Measurements from ENCODE around the gene ZNF69.
"Not testable (repeated sequence)": the region's sequence is repeated elsewhere in the genome, so short reads cannot be mapped to it uniquely, and the experiment has no call there.

ZNF69 gene

GRCh38 chr19:11887611-11888531 is at the start of gene ZNF69:
TSS of gene ZNF69 (plus strand) at chr19:11887782. CDS start at chr19:11887924, 142 bp downstream.
- no peak for DNase-seq (ENCODE audit: low spot score)

- no peak for DNase-seq (ENCODE audit: low spot score)
These were observed 43.9 kb upstream of the ZNF69 start for GRCh38 chr19:11843722-11844121.

- not testable (repeated sequence) for DNase-seq (ENCODE audit: low spot score)
These were observed 40.0 kb upstream of the ZNF69 start for GRCh38 chr19:11847615-11848014.

DNA sequence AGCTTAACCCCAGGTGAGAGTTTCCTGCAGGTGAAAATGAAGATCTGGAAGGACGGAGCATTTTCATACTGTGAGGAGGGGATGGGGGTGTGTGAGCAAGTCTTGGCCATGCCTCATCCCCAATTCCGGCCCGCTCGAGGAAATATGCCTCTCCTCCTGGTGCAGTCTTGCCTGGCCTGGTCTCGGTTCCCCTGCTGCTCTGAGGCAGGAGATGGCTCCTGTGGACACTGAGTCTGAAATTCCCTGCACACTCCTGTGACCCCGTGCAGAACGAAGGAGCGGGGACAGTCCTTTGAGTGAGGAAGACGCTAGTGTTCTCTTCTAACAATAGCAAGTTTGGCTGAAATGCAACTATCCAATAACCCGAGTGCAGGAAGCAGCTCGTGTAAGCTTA is 39.4 kb upstream of the ZNF69 start:
- no peak for DNase-seq (ENCODE audit: low spot score)

GRCh38 chr19:11848594-11849469 is 38.8 kb upstream of the ZNF69 start, which contains the start of gene ZNF439:
TSS of gene ZNF439 (plus strand) at chr19:11848726. CDS start at chr19:11848868, 142 bp downstream.
- DNase-seq (ENCODE audit: low spot score): peak; percentile 43

- not testable (repeated sequence) for DNase-seq (ENCODE audit: low spot score)
These were observed 37.3 kb upstream of the ZNF69 start for GRCh38 chr19:11850289-11850688.

GRCh38 chr19:11853358-11853757 is 34.2 kb upstream of the ZNF69 start:
- no peak for DNase-seq (ENCODE audit: low spot score)

- DNase-seq (ENCODE audit: low spot score): no peak
These were observed 30.9 kb upstream of the ZNF69 start for GRCh38 chr19:11856596-11857250.

DNA sequence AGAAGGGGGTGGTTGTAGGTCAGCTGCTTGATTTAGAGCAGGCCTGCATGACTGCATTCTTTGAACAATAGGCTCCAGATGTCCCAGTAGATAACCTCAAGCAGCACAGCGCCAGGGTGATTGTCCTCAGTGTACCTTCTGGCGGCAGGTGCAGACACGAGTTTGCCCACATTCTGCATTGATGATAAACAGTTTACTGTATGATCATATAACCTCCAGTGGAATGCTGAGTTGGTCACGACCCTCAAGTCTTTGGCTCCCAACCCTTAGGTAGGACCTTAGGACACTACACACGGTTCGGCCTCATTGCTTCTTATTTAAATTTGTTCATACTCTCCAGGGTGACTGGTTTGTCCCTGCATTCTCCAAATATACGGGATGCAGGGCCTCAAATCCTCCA is 26.9 kb upstream of the ZNF69 start:
- DNase-seq (ENCODE audit: low spot score): no peak

DNA sequence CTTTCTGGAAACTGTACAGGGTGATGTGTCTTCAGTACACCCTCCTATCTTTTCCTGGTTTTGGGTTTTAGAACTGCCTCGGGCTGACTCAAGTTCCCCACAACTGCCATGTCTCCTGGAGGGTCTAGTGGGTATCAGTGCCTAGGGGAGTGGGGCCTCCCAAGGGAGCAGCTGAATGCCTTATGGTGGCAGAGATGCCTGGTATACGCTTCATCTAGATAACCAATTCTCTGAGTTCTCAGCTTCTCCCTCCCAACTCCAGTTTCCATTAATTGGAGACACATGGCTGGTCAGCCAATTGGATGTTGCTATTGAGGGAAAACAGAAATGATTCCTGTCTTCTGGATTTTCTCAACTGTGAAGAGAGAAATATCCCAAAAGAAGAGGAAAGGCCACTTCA is 26.3 kb upstream of the ZNF69 start:
- DNase-seq (ENCODE audit: low spot score): no peak

DNA sequence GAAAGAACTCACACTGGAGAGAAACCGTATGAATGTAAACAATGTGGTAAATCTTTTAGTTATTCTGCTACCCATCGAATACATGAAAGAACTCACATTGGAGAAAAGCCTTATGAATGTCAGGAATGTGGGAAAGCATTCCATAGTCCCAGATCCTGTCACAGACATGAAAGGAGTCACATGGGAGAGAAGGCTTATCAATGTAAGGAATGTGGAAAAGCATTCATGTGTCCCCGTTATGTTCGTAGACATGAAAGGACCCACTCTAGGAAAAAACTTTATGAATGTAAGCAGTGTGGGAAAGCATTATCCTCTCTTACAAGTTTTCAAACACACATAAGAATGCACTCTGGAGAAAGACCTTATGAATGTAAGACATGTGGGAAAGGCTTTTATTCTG is 19.8 kb upstream of the ZNF69 start:
- not testable (repeated sequence) for DNase-seq (ENCODE audit: low spot score)

DNA sequence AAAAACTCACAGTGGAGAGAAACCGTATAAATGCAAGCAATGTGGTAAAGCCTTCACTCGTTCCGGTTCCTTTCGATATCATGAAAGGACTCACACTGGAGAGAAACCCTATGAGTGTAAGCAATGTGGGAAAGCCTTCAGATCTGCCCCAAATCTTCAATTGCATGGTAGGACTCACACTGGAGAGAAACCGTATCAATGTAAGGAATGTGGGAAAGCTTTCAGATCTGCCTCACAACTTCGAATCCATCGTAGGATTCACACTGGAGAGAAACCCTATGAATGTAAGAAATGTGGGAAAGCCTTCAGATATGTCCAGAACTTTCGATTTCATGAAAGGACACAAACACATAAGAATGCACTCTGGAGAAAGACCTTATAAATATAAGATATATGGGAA is 19.4 kb upstream of the ZNF69 start:
- DNase-seq (ENCODE audit: low spot score): no peak

DNA sequence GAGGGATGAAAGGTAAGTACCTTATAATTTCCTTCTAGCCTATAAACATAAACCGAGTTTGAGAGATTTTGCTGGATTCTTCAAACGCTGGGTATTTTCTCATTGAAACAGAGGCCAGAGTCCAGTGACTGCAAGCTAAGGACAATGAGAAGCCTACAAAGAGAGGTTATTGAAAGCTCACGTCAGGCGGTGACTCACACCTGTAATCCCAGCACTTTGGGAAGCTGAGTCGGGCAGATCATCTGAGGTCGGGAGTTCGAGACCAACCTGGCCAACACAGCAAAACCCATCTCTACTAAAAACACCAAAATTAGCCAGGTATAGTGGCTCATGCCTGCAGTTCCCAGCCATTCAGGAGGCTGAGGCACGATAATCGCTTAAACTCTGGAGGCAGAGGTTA is 15.0 kb upstream of the ZNF69 start:
- no peak for DNase-seq (ENCODE audit: low spot score)

- no peak for DNase-seq (ENCODE audit: low spot score)
These were observed 13.8 kb upstream of the ZNF69 start for GRCh38 chr19:11873762-11874161.

DNA sequence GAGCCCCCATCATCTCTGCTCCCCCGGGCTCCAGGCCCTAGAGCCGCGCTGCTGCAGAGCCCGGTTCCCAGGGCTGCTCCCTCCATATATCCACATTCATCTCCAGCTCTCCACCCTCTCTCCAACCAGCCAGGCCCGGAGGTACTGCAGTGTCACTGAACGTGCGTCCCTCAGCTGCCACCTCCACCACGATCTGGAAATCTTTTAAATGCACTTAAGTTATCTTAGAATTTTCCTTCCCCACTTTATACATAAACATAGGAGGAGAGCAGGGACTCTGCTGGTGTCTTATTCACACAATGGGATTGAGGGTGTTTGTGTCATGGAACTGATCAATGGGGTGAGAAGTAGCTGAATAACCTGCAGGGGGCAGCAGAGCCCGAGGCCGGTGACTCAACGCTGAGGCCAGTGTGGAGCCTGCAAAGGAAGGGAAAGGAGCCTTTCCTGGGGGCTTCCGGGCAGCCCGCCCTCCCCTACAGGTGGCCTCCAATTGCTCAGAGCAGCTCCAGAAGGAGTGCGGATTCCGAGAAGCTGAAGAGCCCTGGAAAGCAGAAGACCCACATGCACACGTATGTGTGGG is 7.8 kb upstream of the ZNF69 start:
- peak; percentile 11 for DNase-seq (ENCODE audit: low spot score)

DNA sequence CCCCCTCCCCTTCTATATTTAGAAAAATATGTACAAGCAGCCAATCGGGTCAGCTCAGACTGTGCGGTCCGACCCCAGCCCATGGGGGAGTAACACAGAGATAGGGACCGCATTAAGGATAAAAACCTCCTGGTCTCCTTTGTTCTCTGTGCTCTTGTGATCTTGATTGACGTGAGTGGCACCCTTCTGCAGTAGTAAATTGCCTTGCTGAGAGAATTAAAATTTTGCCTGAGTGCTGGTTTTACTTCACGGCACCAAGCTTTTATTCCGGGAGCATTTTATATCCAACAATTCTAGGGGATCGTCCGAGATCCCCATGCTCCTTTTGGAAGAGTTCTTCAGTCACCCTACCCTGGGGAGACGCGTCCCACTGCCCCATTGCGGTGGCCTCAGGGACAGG is 7.0 kb upstream of the ZNF69 start:
- no peak for DNase-seq (ENCODE audit: low spot score)

DNA sequence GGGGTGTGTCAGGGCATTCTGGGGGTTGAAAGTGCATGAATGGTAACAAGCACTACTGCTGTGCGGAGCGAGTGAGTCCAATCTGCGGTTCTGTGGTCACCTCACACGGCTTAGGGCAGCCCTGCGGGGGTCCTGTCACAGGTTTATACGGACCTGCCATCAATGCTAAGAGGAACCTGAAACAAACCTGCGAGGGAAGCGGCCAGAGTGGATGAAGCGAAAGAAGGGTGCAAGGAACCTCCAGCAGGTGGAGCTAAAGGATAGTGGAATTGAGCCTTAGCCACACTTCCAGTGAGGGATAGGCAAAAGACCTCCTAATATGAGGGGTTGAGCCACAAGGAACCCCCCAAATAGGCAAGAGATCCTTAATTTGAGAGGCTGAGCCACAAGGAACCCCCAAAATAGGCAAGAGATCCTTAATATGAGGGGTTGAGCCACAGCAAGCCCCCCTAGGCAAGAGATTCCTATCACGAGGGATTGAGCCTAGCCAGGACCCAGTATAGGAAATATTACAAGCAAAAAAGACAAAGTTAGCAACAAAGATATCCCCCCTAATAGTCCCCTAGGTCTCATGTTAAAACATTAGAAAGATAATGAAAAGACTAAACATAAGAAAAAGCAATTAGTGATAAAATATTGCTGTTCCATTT is 6.3 kb upstream of the ZNF69 start:
- DNase-seq (ENCODE audit: low spot score): peak; percentile 46

- no peak for DNase-seq (ENCODE audit: low spot score)
These were observed 5.0 kb upstream of the ZNF69 start for GRCh38 chr19:11882606-11883005.

DNA sequence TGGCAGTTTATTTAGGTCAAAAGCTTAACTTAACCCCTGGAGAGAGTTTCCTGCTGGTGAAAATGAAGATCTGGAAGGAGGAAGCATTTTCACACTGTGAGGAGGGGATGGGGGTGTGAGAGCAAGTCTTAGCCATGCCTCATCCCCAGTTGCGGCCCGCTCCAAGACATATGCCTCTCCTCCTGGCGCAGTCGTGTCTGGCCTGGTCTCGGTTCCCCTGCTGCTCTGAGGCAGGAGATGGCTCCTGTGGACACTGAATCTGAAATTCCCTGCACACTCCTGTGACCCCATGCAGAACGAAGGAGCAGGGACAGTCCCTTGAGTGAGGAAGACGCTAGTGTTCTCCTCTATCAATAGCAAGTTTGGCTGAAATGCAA is 360 bp upstream of the ZNF69 start:
- DNase-seq (ENCODE audit: low spot score): no peak

- DNase-seq (ENCODE audit: low spot score): not testable (repeated sequence)
These were observed 2.3 kb downstream of the ZNF69 start for GRCh38 chr19:11889901-11890300.

DNA sequence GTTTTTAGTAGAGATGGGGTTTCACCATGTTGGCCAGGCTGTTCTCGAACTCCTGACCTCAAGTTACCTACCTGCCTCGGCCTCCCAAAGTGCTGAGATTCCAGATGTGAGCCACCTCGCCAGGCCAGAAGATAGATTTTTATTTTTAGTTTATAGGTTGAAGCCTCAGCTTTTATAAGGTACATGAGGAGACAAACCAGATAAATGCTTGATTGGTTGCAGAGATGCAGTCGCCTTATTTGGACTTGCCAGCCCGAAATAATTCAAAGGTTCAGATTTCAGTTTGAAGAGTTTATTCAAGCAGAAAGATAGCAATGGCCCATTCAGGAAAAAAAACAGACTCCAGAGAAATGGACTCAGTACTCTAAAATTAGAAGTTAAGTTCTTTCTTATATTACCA is 3.1 kb downstream of the ZNF69 start:
- DNase-seq (ENCODE audit: low spot score): no peak

All from activated CD4-positive, alpha-beta T cell treated with anti-CD3 and anti-CD28 coated beads, Interleukin-2, Interleukin-4, amounts not matched to agents 100 ng/mL and 50 ng/mL, durations not matched to agents 16 hours and 8 hours (primary cell).